Endodermal cell (in vitro differentiated cells): ENCODE measurements around the gene EMILIN2. TPM values are rescaled to one million over a fixed set of nuclear protein-coding genes. Genes with fewer than 3 reads are reported as not detected.

Source experiments
- DNase-seq: peaks from one replicate; pipeline ENCODE4 v3.0.0-alpha.2; 2017
- H3K27ac ChIP-seq: 2 replicates; pipeline ENCODE4 v1.5.1; 2013; ENCODE audit warnings: mild to moderate bottlenecking, low read depth, low read length, moderate library complexity
- H3K27me3 ChIP-seq: 2 replicates; pipeline ENCODE4 v1.6.1; 2013; ENCODE audit warnings: mild to moderate bottlenecking, low read length, moderate library complexity; ENCODE audit not compliant: insufficient read depth, control insufficient read depth, poor library complexity, severe bottlenecking
- H3K36me3 ChIP-seq: 2 replicates; pipeline ENCODE4 v1.7.0; 2013; ENCODE audit warnings: mild to moderate bottlenecking, low read length, moderate library complexity; ENCODE audit not compliant: control insufficient read depth, insufficient read depth
- H3K4me1 ChIP-seq: one replicate; pipeline ENCODE4 v1.7.0; 2013; ENCODE audit warnings: low read length; ENCODE audit not compliant: control insufficient read depth, insufficient read depth
- H3K4me3 ChIP-seq: 2 replicates; pipeline ENCODE4 v1.5.1; 2013; ENCODE audit warnings: mild to moderate bottlenecking, low read length, moderate library complexity
- H3K9ac ChIP-seq: 2 replicates; pipeline ENCODE4 v1.6.1; 2013; ENCODE audit warnings: mild to moderate bottlenecking, low read length, moderate library complexity; ENCODE audit not compliant: poor library complexity, severe bottlenecking; ENCODE audit errors: extremely low read depth
- H3K9me3 ChIP-seq: 2 replicates; pipeline ENCODE4 v1.6.1; 2013; ENCODE audit warnings: mild to moderate bottlenecking, low read length, moderate library complexity; ENCODE audit not compliant: control insufficient read depth
- H3K27ac Mint-ChIP-seq: 2 replicates; pipeline ENCODE4 v1.8.0; 2020; ENCODE audit warnings: mixed read lengths
- H3K27me3 Mint-ChIP-seq: 2 replicates; pipeline ENCODE4 v1.8.0; 2021; ENCODE audit warnings: mild to moderate bottlenecking, mixed read lengths; ENCODE audit not compliant: insufficient read depth
- H3K36me3 Mint-ChIP-seq: 2 replicates; pipeline ENCODE4 v1.8.0; 2020; ENCODE audit warnings: low read depth, mixed read lengths
- H3K4me1 Mint-ChIP-seq: 2 replicates; pipeline ENCODE4 v1.8.0; 2020; ENCODE audit warnings: mixed read lengths
- H3K4me3 Mint-ChIP-seq: 2 replicates; pipeline ENCODE4 v1.8.0; 2020; ENCODE audit warnings: mild to moderate bottlenecking, moderate library complexity, mixed read lengths
- H3K9me3 Mint-ChIP-seq: 2 replicates; pipeline ENCODE4 v1.8.0; 2020; ENCODE audit warnings: mild to moderate bottlenecking, mixed read lengths
- WGBS, 2 experiments: methylation state at CpG; one replicate each; pipeline versions ENCODE4 v1.1.5 to v1.1.7; 2013; ENCODE audit warnings: missing lambda C conversion rate in 2 of 2, mixed read lengths in 1 of 2; ENCODE audit not compliant: insufficient coverage in 1 of 2, insufficient read length in 1 of 2; 5-methylcytosine and 5-hydroxymethylcytosine counted together
- total RNA-seq, 2 donors: library from RNA; stranded (reverse); fragmentation: NEBNext Ultra II Directional in 1 of 2; extraction: Animal tissue kit (Norgen Biotek cat#: 25700) in 1 of 2; gene quantifications; 2 replicates in 1 of 2; 3 replicates in 1 of 2; pipeline ENCODE4 v1.2.1, GENCODE V29; 2021
- TF ChIP-seq, protein P1 (sequence below): fragments of 200-600 bp; sonication (generic); conservative IDR thresholded peaks from 2 replicates; pipeline ENCODE4 v1.5.0; 2021; ENCODE audit warnings: antibody characterized with exemption, mild to moderate bottlenecking

EMILIN2 gene
- total RNA-seq, 2 donors from 2014 or later = 14.2 to 16.8 TPM

DNA sequence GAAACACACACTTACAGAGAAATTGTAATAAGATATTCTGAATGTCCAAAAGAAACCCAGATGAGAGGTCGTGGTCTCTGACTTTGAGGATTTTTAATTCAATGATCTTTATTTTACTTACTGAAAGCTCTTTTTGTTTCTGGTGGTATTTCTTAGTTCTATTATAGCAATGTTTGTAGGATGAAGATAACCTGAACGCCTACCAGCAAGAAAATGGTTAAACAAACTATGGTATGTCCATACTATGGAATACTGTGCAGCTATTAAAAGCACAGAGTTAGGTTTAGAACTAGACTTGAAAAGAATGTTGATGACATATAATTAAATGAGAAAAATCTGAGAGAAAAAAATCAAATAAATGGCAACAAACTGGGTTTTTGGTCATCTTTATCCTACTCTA is 105.8 kb downstream of the EMILIN2 start:
- H3K36me3 Mint-ChIP-seq = peaks cover 59% of the 10 kb centered on the region
- peaks cover 58% of the 10 kb centered on the region for H3K36me3 ChIP-seq
- H3K4me3 ChIP-seq = no peak overlapping the region
- no peak overlapping the region for H3K27ac Mint-ChIP-seq
- H3K9ac ChIP-seq = no peak overlapping the region
- H3K4me1 Mint-ChIP-seq = no peaks in the 10 kb centered on the region
- TF ChIP-seq, protein P1, sequence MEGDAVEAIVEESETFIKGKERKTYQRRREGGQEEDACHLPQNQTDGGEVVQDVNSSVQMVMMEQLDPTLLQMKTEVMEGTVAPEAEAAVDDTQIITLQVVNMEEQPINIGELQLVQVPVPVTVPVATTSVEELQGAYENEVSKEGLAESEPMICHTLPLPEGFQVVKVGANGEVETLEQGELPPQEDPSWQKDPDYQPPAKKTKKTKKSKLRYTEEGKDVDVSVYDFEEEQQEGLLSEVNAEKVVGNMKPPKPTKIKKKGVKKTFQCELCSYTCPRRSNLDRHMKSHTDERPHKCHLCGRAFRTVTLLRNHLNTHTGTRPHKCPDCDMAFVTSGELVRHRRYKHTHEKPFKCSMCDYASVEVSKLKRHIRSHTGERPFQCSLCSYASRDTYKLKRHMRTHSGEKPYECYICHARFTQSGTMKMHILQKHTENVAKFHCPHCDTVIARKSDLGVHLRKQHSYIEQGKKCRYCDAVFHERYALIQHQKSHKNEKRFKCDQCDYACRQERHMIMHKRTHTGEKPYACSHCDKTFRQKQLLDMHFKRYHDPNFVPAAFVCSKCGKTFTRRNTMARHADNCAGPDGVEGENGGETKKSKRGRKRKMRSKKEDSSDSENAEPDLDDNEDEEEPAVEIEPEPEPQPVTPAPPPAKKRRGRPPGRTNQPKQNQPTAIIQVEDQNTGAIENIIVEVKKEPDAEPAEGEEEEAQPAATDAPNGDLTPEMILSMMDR = no peak
- 50% methylated on average over 2 of the region's 2 CpGs for WGBS, 2 experiments
- no peak for DNase-seq
- H3K4me3 Mint-ChIP-seq = no peak overlapping the region
- H3K4me1 ChIP-seq = no peaks in the 10 kb centered on the region
- no peaks in the 10 kb centered on the region for H3K27me3 Mint-ChIP-seq
- no peaks in the 10 kb centered on the region for H3K27me3 ChIP-seq
- no peaks in the 10 kb centered on the region for H3K9me3 ChIP-seq
- no peak overlapping the region for H3K27ac ChIP-seq
- H3K9me3 Mint-ChIP-seq = no peaks in the 10 kb centered on the region

DNA sequence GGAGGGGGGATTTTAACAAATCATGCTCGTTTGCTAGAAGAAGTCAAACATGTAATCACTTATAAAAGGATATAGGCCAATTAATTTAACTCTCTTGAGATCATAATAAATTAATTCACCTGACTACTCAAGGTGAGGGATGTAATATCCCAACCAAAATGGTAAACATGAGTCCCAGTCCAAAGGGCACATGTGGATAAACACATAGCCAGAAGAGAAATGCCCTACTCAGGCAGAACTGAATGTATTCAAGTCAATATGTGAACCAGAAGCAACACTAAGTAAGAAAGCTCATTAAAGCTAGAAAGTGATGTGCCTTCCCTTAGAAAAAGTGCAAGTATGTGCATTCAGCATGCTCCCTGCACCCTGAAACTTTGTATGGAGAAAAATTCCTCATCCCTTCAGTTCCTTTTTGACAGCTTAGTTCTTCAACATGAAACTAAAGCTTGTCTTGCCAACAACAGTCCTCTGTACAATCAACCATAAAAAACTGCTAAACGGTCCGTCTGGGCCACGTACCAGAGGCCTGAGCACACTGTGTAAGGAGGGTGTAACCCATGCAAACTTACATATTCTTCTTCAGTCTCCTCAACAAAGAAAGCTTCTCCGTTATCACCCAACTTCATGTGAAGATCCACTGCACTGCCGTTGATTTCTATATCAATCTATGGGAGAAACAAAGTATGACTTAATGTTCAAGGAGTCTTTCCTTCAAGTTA is 107.3 kb downstream of the EMILIN2 start:
- TF ChIP-seq, protein P1 = no peak
- Mint-ChIP-seq H3K27ac (no peak overlapping the region), H3K36me3 (peaks cover 60% of the 10 kb centered on the region), H3K9me3 (no peaks in the 10 kb centered on the region), H3K4me3 (no peak overlapping the region), H3K4me1 (no peaks in the 10 kb centered on the region), H3K27me3 (no peaks in the 10 kb centered on the region)
- 87 to 100% methylated on average over 4 to 5 of the region's 6 CpGs for WGBS, 2 experiments
- DNase-seq = no peak
- Histone ChIP-seq H3K27me3 (no peaks in the 10 kb centered on the region), H3K36me3 (peaks cover 58% of the 10 kb centered on the region), H3K4me1 (no peaks in the 10 kb centered on the region), H3K9ac (no peak overlapping the region), H3K4me3 (no peak overlapping the region), H3K27ac (no peak overlapping the region), H3K9me3 (no peaks in the 10 kb centered on the region)

DNA sequence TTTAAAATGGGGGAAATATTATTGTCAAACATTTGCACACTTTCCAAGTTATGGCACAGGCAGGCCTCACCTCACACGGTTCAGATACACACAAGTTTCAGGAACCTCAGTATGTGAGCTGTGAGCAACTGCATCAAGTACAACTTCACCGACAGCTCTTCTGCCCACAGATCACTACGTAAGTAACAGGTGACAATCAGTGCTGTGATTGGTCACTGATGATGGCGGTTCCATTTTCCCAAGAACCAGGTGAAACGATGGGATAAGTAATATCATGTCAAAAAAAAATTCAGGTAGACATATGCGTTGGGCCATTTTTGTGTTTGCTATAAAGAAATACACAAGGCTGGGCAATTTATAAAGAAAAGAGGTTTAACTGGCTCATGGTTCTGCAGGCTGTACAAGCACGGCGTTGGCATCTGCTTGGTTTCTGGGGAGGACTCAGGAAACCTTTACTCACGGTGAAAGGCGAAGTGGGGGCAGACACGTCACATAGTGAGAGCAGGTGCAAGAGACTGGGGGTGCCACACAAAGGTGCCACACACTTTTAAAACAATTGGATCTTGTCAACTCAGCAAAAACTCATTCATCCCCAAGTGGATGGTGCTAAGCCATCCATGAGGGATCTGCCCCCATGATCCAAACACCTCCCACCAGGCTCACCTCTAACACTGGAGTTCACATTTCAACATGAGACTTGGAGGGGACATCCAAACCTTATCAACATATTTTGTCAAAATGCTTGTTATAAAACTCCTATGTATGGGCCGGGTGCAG is 108.3 kb downstream of the EMILIN2 start:
- H3K4me3 Mint-ChIP-seq = no peak overlapping the region
- TF ChIP-seq, protein P1 = no peak
- peaks cover 55% of the 10 kb centered on the region for H3K36me3 Mint-ChIP-seq

More for the DNA sequence above, 108.3 kb downstream of the EMILIN2 start:
- no peak overlapping the region for H3K27ac ChIP-seq
- no peaks in the 10 kb centered on the region for H3K4me1 Mint-ChIP-seq
- no peak overlapping the region for H3K4me3 ChIP-seq
- 93 to 96% methylated on average over 11 to 12 of the region's 12 CpGs for WGBS, 2 experiments
- H3K9ac ChIP-seq = no peak overlapping the region
- no peaks in the 10 kb centered on the region for H3K27me3 Mint-ChIP-seq
- H3K4me1 ChIP-seq = no peaks in the 10 kb centered on the region
- DNase-seq = no peak
- H3K9me3 ChIP-seq = no peaks in the 10 kb centered on the region
- H3K36me3 ChIP-seq = peaks cover 55% of the 10 kb centered on the region
- no peak overlapping the region for H3K27ac Mint-ChIP-seq
- H3K27me3 ChIP-seq = no peaks in the 10 kb centered on the region
- no peaks in the 10 kb centered on the region for H3K9me3 Mint-ChIP-seq
